H1 (cell line): Measurements from ENCODE around the gene MROH7.
A peak's percentile ranks its signal among the peaks of the same experiment; 100 is the strongest.

ENCODE experiments used
- EZH2 ChIP-seq: fragments of 200-600 bp; sonication (generic); IDR thresholded peaks from 2 replicates; pipeline ENCODE4 v1.7.1; 2012; ENCODE audit warnings: low read depth, mild to moderate bottlenecking, moderate library complexity, low read length, inconsistent platforms; ENCODE audit not compliant: severe bottlenecking
- KDM5A ChIP-seq: fragments of 200-600 bp; IDR thresholded peaks from 2 replicates; pipeline ENCODE4 v1.7.1; 2012; ENCODE audit warnings: mild to moderate bottlenecking, low read length, inconsistent platforms, mixed read lengths
- NRF1 ChIP-seq: IDR thresholded peaks from 2 replicates; pipeline ENCODE4 v1.6.1; 2011; ENCODE audit warnings: mild to moderate bottlenecking, low read depth, low read length, improper control_type of control experiment
- POLR2AphosphoS5 ChIP-seq: IDR thresholded peaks from 2 replicates; pipeline ENCODE4 v1.6.1; 2011; ENCODE audit warnings: low read depth, low read length
- ZNF274 ChIP-seq: IDR thresholded peaks from 2 replicates; pipeline ENCODE4 v1.7.0; 2012; ENCODE audit warnings: low read length, borderline replicate concordance; ENCODE audit errors: extremely low read depth
- TF ChIP-seq, protein P1 (sequence below), 3 experiments: IDR thresholded peaks; 1 replicate in 2 of 3; 2 replicates in 1 of 3; pipeline versions ENCODE4 v1.5.1 to v1.6.1; 2011; ENCODE audit warnings: low read length in 3 of 3, mild to moderate bottlenecking in 3 of 3, inconsistent platforms in 2 of 3, low read depth in 1 of 3, moderate library complexity in 1 of 3; ENCODE audit not compliant: insufficient read depth in 1 of 3; ENCODE audit errors: control extremely low read depth in 1 of 3

DNA sequence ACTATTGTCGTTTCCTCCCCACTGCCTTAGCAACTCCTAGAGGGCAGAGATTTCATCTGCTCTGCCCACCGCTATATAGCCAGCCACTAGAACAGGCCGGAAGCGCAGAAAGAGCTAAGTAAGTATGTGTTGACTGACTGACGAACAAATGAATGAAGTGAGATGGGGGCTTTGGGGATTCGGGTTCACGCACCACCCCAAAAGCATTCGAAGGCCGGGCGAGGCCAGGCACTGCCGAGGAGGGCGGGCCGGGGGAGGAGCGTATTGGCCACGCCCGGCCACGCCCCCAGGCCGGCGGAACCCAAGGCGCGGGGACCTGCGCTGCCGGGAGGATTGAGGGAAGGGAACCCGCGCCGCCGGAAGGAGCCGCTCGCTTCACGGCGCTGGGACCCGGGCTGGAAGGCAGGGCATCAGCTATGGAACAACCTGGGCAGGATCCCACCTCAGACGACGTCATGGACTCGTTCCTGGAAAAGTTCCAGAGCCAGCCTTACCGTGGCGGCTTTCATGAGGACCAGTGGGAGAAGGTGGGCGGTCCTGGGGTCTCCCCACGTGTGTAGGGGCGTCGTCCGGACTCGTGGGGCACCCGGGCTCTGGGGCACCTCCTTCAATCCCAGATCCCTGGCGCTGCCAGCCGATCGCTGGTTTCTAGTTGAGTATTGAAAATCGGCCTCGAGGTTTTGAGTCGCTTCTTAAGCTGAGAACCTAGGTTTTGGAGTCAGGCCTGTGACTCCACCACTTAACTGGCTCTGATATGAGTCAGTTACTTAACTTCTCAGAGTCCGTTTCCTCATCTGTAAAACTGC is 74.1 kb downstream of the MROH7 start, which contains the start of gene TTC4:
- TF ChIP-seq POLR2AphosphoS5 (peak; percentile 97), ZNF274 (no peak), NRF1 (0 out of 2 replicates have a peak, but pooled peaks have one; percentile 14), EZH2 (no peak), KDM5A (peak; percentile 78)
- TF ChIP-seq, protein P1, sequence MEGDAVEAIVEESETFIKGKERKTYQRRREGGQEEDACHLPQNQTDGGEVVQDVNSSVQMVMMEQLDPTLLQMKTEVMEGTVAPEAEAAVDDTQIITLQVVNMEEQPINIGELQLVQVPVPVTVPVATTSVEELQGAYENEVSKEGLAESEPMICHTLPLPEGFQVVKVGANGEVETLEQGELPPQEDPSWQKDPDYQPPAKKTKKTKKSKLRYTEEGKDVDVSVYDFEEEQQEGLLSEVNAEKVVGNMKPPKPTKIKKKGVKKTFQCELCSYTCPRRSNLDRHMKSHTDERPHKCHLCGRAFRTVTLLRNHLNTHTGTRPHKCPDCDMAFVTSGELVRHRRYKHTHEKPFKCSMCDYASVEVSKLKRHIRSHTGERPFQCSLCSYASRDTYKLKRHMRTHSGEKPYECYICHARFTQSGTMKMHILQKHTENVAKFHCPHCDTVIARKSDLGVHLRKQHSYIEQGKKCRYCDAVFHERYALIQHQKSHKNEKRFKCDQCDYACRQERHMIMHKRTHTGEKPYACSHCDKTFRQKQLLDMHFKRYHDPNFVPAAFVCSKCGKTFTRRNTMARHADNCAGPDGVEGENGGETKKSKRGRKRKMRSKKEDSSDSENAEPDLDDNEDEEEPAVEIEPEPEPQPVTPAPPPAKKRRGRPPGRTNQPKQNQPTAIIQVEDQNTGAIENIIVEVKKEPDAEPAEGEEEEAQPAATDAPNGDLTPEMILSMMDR (IDR thresholded peaks at IDR 0.05; ENCODE audit: control extremely low read depth in 1 of 3, insufficient read depth in 1 of 3, low read depth in 1 of 3, low read length in 3 of 3), result no peak
